ENCODE measurements around the gene PECR. TPM values are rescaled to one million over a fixed set of nuclear protein-coding genes. Genes with fewer than 3 reads are reported as not detected.

The PECR gene
- total RNA-seq, 2 experiments from 2014 or later = 21.6 to 31.9 TPM

DNA sequence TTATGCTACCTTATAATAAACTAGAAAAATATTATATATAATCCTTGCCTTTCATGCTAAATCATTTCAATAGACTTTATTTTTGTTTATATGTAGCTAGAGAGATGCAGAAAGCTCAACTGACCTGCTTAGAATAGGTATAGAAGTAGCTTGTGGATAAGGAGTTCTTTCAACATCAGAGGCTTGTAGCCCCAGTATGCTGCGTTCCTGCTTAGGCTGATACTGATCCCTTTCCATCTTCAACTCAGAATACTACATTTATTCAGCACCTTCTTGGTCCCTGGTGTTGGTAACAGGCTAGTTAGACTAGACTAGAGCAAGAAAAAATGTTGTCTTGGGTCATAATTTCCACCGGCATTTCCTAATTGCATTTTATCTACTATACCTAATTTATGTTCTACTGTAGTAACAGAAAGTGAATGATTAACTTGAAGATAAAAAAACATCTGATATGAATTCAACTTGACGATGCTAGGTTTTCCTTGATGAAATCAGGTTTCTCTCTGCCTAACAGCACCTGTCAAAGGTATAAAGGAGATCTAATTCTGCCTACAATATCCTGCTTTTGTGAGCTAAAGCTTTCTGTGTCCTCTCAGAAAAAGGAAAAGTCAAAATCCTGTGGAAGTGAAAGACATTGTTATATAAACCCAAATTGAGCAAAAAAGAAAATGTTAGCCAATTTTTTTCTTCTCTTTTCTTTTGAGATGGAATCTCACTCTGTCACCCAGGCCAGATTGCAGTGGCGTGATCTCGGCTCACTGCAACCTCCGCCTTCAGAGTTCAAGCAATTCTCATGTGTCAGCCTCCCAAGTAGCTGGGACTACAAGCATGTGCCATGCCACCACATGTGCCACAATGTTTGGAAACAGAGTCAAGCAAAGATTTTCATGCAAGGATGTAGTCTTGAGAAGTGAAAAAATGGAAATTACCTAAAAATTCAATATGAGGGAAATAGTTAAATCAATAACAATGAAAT lies 5.8 kb downstream of the PECR start:
- peaks cover 26% of the 10 kb centered on the region for H3K36me3 Mint-ChIP-seq
- H3K4me3 Mint-ChIP-seq = no peak overlapping the region
- CTCF ChIA-PET = interaction anchor here (1.2 to 1.7 kb wide), 2 partner anchors 8 to 21 kb away, joined by 3 to 5 read pairs; no protein-coding TSS in a partner anchor
- no peak for ATAC-seq
- peaks cover 30% of the 10 kb centered on the region for H3K4me1 Mint-ChIP-seq
- H3K27me3 Mint-ChIP-seq = no peaks in the 10 kb centered on the region
- no peak for DNase-seq
- H3K9me3 Mint-ChIP-seq (ENCODE audit: low read depth) = no peaks in the 10 kb centered on the region
- no peak overlapping the region for H3K27ac Mint-ChIP-seq

DNA sequence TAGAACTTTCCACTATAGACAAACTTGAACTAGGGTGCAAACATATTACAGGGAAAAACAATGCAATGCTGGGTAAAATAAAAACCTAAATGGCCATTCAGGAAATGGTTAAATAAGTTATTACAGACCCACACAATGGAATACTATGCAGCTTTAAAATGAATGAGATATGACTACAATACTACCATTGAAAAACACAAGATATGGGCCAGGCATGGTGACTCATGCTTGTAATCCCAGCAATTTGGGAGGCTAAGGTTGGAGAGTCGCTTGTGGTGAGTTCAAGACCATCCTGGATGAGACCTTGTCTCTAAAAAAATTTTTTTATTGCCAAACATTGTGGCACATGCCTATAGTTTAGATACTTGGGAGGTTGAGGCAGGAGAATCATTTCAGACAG lies 6.8 kb downstream of the PECR start:
- CTCF ChIA-PET = interaction anchor here (1.2 to 1.7 kb wide), 2 partner anchors 9 to 20 kb away, joined by 3 to 5 read pairs; no protein-coding TSS in a partner anchor
- Mint-ChIP-seq H3K4me3 (no peak overlapping the region), H3K27me3 (no peaks in the 10 kb centered on the region), H3K27ac (no peak overlapping the region), H3K9me3 (ENCODE audit: low read depth) (no peaks in the 10 kb centered on the region), H3K4me1 (peaks cover 22% of the 10 kb centered on the region), H3K36me3 (peaks cover 26% of the 10 kb centered on the region)
- no peak for ATAC-seq
- no peak for DNase-seq

DNA sequence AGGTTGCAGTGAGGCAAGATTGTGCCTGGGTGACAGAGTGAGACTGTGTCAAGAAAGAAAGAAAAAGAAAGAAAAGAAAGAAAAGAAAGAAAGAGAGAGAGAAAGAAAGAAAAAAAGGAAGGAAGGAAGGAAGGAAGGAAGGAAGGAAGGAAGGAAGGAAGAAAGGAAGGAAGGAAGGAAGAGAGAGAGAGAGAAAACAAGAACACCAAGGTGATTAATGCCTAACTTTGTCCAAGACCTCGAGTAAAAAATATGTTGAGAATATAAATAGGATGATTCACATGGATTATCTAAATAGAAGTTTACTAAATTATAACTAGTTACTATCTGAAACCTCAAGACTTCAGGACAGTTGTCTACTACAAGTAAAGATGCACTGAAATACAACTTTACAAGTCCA lies 7.2 kb downstream of the PECR start:
- Mint-ChIP-seq H3K36me3 (peaks cover 27% of the 10 kb centered on the region), H3K4me1 (peaks cover 22% of the 10 kb centered on the region), H3K27ac (no peak overlapping the region), H3K27me3 (no peaks in the 10 kb centered on the region), H3K4me3 (no peak overlapping the region), H3K9me3 (ENCODE audit: low read depth) (no peaks in the 10 kb centered on the region)
- ATAC-seq (no peak), DNase-seq (no peak)
- CTCF ChIA-PET = interaction anchor here (1.2 to 1.7 kb wide), 2 partner anchors 9 to 19 kb away, joined by 3 to 5 read pairs; no protein-coding TSS in a partner anchor

DNA sequence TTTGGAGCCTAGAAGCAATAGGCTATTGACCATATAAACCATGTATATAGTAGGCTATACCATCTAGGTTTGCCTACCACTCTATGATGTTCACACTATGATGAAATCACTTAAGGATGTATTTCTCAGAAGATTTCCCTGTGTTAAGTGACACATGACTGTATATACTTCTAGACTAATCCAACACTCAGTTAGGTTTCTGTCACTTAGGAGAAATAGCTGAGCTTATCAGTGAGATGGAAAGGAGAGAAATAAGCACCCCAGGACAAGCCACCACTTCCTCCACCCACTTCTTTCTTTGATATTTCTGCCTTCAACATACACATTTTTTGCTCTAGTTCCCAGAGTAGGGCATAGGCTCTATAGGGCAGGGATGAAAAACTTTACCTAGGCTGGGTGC lies 7.8 kb downstream of the PECR start:
- H3K27ac Mint-ChIP-seq = no peak overlapping the region
- CTCF ChIA-PET = no interaction called here
- peaks cover 27% of the 10 kb centered on the region for H3K36me3 Mint-ChIP-seq
- no peaks in the 10 kb centered on the region for H3K27me3 Mint-ChIP-seq
- ATAC-seq (no peak), DNase-seq (no peak)
- no peaks in the 10 kb centered on the region for H3K9me3 Mint-ChIP-seq (ENCODE audit: low read depth)
- peaks cover 24% of the 10 kb centered on the region for H3K4me1 Mint-ChIP-seq
- H3K4me3 Mint-ChIP-seq = no peak overlapping the region

DNA sequence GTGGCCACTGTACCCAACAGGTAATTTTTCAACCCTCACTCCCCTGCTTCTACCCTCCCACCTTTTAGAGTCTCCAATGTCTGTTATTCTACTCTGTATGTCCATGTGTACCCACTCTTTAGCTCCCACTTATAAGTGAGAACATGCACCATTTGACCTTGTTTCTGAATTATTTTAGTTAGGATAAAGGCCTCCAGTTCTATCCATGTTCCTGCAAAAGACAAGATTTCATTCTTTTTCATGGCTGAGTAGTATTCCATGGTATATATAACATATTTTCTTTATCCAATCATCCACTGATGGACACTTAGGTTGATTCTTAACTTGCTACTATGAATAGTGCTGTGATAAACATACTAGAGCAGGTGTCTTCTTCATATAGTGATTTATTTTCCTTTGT lies 9.1 kb downstream of the PECR start:
- Mint-ChIP-seq H3K4me3 (no peak overlapping the region), H3K27me3 (no peaks in the 10 kb centered on the region), H3K36me3 (peaks cover 29% of the 10 kb centered on the region), H3K9me3 (ENCODE audit: low read depth) (no peaks in the 10 kb centered on the region), H3K27ac (no peak overlapping the region), H3K4me1 (peaks cover 25% of the 10 kb centered on the region)
- CTCF ChIA-PET = no interaction called here
- no peak for ATAC-seq
- DNase-seq = no peak

- peaks cover 25% of the 10 kb centered on the region for H3K4me1 Mint-ChIP-seq
- peaks cover 28% of the 10 kb centered on the region for H3K36me3 Mint-ChIP-seq
- DNase-seq (no peak), ATAC-seq (no peak)
- no peak overlapping the region for H3K4me3 Mint-ChIP-seq
- H3K27ac Mint-ChIP-seq = no peak overlapping the region
- no peaks in the 10 kb centered on the region for H3K27me3 Mint-ChIP-seq
- no peaks in the 10 kb centered on the region for H3K9me3 Mint-ChIP-seq (ENCODE audit: low read depth)
- CTCF ChIA-PET = interaction anchor here (1.4 kb wide), 1 partner anchor 13 kb away, joined by 5 read pairs; no protein-coding TSS in a partner anchor
These were observed 10.3 kb downstream of the PECR start for GRCh38 chr2:216071111-216071851.

DNA sequence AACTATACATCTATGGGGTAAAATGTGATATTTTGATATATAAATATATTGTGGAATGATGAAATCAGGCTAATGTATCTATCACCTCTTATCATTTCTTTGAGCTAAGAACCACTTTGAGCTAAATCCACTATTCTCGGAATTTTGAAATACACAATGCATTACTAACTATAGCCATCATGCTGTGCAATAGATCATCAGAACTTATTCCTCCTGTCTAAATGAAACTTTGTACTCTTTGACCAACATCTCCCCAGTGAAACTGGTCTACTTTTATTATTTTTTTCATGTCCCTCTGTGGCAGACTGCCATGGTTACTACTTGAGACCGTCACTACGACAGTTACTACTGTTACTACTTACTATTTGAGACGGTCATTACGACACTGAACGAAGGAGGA lies 11.4 kb downstream of the PECR start:
- no peaks in the 10 kb centered on the region for H3K9me3 Mint-ChIP-seq (ENCODE audit: low read depth)
- ATAC-seq = no peak
- no peaks in the 10 kb centered on the region for H3K27me3 Mint-ChIP-seq
- H3K27ac Mint-ChIP-seq = no peak overlapping the region
- CTCF ChIA-PET = interaction anchor here (1.4 kb wide), 1 partner anchor 12 kb away, joined by 5 read pairs; no protein-coding TSS in a partner anchor
- H3K4me3 Mint-ChIP-seq = no peak overlapping the region
- peaks cover 28% of the 10 kb centered on the region for H3K36me3 Mint-ChIP-seq
- H3K4me1 Mint-ChIP-seq = peaks cover 20% of the 10 kb centered on the region
- no peak for DNase-seq

DNA sequence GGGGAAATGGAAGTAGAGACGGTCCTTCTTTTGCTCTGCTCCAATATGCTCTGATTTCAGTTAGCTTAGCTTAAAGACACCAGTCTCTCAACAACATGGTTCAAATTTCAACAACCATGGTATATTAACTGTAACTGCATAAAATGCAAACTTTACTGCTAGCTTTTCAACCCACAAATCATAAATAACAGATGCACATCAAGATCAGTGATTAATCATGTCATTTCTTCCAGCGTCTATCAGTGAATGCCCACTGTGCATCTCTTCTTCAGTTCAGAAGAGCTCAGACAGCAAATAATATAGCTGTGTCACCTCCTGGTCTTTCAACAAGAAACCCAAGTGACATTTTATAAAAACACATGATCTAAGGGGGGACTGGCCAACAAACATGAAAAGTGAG lies 12.6 kb downstream of the PECR start:
- no peak overlapping the region for H3K4me3 Mint-ChIP-seq
- peaks cover 11% of the 10 kb centered on the region for H3K4me1 Mint-ChIP-seq
- no peaks in the 10 kb centered on the region for H3K9me3 Mint-ChIP-seq (ENCODE audit: low read depth)
- no peak overlapping the region for H3K27ac Mint-ChIP-seq
- no peaks in the 10 kb centered on the region for H3K27me3 Mint-ChIP-seq
- CTCF ChIA-PET = no interaction called here
- ATAC-seq (no peak), DNase-seq (no peak)
- peaks cover 27% of the 10 kb centered on the region for H3K36me3 Mint-ChIP-seq

- H3K4me1 Mint-ChIP-seq = peaks cover 6% of the 10 kb centered on the region
- ATAC-seq (no peak), DNase-seq (no peak)
- no peak overlapping the region for H3K4me3 Mint-ChIP-seq
- H3K27ac Mint-ChIP-seq = no peak overlapping the region
- H3K9me3 Mint-ChIP-seq (ENCODE audit: low read depth) = no peaks in the 10 kb centered on the region
- no peaks in the 10 kb centered on the region for H3K27me3 Mint-ChIP-seq
- CTCF ChIA-PET = no interaction called here
- H3K36me3 Mint-ChIP-seq = peaks cover 20% of the 10 kb centered on the region
These were observed 15.4 kb downstream of the PECR start for GRCh38 chr2:216066230-216066629.

GRCh38 chr2:216064665-216065064 lies 16.9 kb downstream of the PECR start:
- no peak overlapping the region for H3K4me3 Mint-ChIP-seq

DNA sequence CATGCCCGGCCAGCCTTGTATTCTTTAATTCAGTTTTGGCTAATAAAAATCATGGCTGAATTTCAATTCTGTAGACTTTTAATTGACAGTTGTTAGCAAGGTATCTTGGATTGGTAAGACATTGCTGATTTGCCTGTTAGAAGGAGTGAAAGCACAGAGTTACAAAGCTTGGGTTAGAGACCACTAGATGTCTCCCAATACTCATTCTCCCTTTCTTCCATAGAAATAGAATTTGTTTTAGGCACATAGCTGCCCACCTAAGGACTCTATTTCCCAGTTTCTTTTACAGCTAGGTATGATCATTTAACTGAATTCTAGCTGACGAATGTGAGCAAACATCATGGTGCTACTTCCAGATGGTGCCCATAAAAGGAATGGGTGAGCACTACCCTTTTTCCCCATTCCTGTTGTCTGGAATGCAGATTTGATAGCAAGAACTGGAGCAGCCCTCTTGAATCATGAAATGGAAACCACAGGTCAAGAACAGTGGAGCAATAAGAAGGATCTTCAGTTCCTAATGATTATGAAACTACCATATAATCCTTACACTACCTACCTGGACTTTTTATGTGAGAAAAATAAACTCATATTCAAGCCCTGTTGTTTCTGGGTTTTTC lies 17.5 kb downstream of the PECR start:
- ATAC-seq (no peak), DNase-seq (no peak)
- no peak overlapping the region for H3K4me3 Mint-ChIP-seq
- peaks cover 8% of the 10 kb centered on the region for H3K4me1 Mint-ChIP-seq
- no peaks in the 10 kb centered on the region for H3K27me3 Mint-ChIP-seq
- CTCF ChIA-PET = no interaction called here
- no peaks in the 10 kb centered on the region for H3K9me3 Mint-ChIP-seq (ENCODE audit: low read depth)
- H3K27ac Mint-ChIP-seq = no peak overlapping the region
- H3K36me3 Mint-ChIP-seq = peaks cover 23% of the 10 kb centered on the region

More at GRCh38 chr2:216064665-216065064, 16.9 kb downstream of the PECR start:
- Mint-ChIP-seq H3K9me3 (ENCODE audit: low read depth) (no peaks in the 10 kb centered on the region), H3K4me1 (peaks cover 6% of the 10 kb centered on the region), H3K27me3 (no peaks in the 10 kb centered on the region), H3K27ac (no peak overlapping the region), H3K36me3 (peaks cover 20% of the 10 kb centered on the region)
- DNase-seq (no peak), ATAC-seq (no peak)
- CTCF ChIA-PET = no interaction called here

GRCh38 chr2:216059233-216059834 lies 22.3 kb downstream of the PECR start:
- Mint-ChIP-seq H3K4me1 (peaks cover 39% of the 10 kb centered on the region), H3K27me3 (no peaks in the 10 kb centered on the region), H3K9me3 (ENCODE audit: low read depth) (no peaks in the 10 kb centered on the region), H3K36me3 (peaks cover 27% of the 10 kb centered on the region), H3K4me3 (no peak overlapping the region), H3K27ac (no peak overlapping the region)
- CTCF ChIA-PET = interaction anchor here (0.6 to 5.7 kb wide), 10 partner anchors 9 to 55 kb away, joined by 3 to 46 read pairs (median 6); partner anchors contain the start of genes PECR, TMEM169 and XRCC5
- DNase-seq (no peak), ATAC-seq (no peak)
